T-helper 17 cell (primary cell): ENCODE measurements around the gene THRAP3. TPM values are rescaled to one million over a fixed set of nuclear protein-coding genes. Genes with fewer than 3 reads are reported as not detected.
"Not testable (repeated sequence)": the region's sequence is repeated elsewhere in the genome, so short reads cannot be mapped to it uniquely, and the experiment has no call there.

Experiments used
- ATAC-seq: fragments of 150-1000 bp; cut with Tn5 transposase; 2 replicates; pipeline ENCODE4 v1.10.0; 2021; ENCODE audit warnings: mild to moderate bottlenecking, moderate library complexity
- DNase-seq, 3 donors: peaks; one replicate each; pipeline versions ENCODE4 v3.0.0 to v3.0.0-alpha.2; 2020 to 2021
- H3K9me3 ChIP-seq: one replicate; pipeline ENCODE4 v1.7.0; 2013; ENCODE audit warnings: low read length, mild to moderate bottlenecking; ENCODE audit not compliant: control insufficient read depth, poor library complexity, severe bottlenecking
- H3K27ac Mint-ChIP-seq: one replicate; pipeline ENCODE4 v1.8.0; 2022; ENCODE audit warnings: mild to moderate bottlenecking, moderate library complexity, mixed read lengths
- H3K27me3 Mint-ChIP-seq: one replicate; pipeline ENCODE4 v1.8.0; 2022; ENCODE audit warnings: mixed read lengths
- H3K36me3 Mint-ChIP-seq: one replicate; pipeline ENCODE4 v1.8.0; 2022; ENCODE audit warnings: low read depth, mixed read lengths
- H3K4me1 Mint-ChIP-seq: one replicate; pipeline ENCODE4 v1.8.0; 2022; ENCODE audit warnings: mild to moderate bottlenecking, mixed read lengths
- H3K4me3 Mint-ChIP-seq: one replicate; pipeline ENCODE4 v1.8.0; 2022; ENCODE audit warnings: mild to moderate bottlenecking, moderate library complexity, mixed read lengths
- total RNA-seq, 4 donors: library from RNA in 2 of 4; stranded (reverse) in 2 of 4; gene quantifications; one replicate each; pipeline ENCODE4 v1.2.3 and lab custom pipeline; 2022 to 2026

THRAP3 gene
- total RNA-seq, 2 donors from 2014 or later = 74.5 to 76.3 TPM

DNA sequence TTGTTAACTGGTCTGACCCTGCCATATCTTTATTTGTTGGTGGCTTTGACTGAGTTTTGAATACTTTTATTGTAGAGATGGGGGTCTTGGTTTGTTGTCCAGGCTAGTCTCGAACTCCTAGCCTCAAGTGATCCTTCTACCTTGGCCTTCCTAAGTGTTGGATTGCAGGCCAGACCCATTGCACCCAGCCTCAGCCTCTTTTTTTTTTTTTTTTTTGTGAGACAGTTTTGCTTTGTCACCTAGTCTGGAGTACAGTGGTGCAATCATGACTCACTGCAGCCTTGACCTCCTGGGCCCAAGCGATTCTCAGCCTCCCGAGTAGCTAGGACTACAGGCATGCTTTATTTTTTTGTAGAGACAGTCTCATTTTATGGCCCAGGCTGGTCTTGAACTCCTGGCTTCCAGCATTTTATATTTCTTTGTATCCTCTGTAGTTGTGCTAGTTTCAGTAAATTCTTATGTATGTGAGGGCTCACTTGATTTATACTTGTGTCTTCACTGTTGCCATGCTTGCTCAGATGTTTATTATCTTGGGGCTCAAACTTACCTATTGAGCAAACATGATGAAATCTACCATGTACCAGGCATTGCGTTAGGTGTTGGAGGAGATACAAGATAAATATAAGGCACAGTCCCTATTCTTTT, 24.1 kb downstream of the THRAP3 start:
- no peaks in the 10 kb centered on the region for H3K9me3 ChIP-seq
- H3K27ac Mint-ChIP-seq = peak overlapping the region; percentile 78
- no peaks in the 10 kb centered on the region for H3K27me3 Mint-ChIP-seq
- peaks cover 30% of the 10 kb centered on the region for H3K4me1 Mint-ChIP-seq
- ATAC-seq = peak; percentile 23
- DNase-seq = no peak
- H3K36me3 Mint-ChIP-seq = peaks cover 2% of the 10 kb centered on the region
- peak overlapping the region; percentile 12 for H3K4me3 Mint-ChIP-seq

DNA sequence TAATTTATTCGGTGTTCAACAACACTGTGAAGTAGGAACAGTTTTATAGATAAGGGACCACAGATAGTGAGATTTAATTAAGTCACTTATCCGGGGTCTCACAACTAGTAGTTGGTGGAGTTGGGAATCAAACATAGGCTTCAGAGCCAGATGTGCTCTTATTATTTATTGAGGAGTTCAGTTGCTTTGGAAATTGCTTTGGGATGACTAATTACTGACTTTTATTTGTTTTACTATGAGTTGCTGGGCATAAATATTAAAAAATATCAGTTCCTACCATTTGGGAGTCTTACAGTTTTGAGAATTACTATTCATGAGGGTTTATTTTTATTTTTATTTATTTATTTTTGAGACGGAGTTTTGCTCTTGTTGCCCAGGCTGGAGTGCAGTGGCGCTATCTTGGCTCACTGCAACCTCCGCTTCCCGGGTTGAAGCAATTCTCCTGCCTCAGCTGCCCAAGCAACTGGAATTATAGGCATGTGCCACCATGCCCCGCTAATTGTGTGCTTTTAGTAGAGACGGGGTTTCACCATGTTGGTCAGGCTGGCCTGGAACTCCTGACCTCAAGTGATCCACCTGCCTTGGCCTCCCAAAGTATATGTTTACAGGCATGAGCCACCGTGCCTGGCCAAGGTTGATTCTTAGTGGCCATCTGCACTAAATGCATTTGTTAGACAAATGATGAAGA, 27.7 kb downstream of the THRAP3 start:
- no peaks in the 10 kb centered on the region for H3K9me3 ChIP-seq
- no peaks in the 10 kb centered on the region for H3K27me3 Mint-ChIP-seq
- DNase-seq (no peak), ATAC-seq (no peak)
- H3K36me3 Mint-ChIP-seq = no peaks in the 10 kb centered on the region
- H3K27ac Mint-ChIP-seq = no peak overlapping the region
- peaks cover 22% of the 10 kb centered on the region for H3K4me1 Mint-ChIP-seq
- H3K4me3 Mint-ChIP-seq = no peak overlapping the region

DNA sequence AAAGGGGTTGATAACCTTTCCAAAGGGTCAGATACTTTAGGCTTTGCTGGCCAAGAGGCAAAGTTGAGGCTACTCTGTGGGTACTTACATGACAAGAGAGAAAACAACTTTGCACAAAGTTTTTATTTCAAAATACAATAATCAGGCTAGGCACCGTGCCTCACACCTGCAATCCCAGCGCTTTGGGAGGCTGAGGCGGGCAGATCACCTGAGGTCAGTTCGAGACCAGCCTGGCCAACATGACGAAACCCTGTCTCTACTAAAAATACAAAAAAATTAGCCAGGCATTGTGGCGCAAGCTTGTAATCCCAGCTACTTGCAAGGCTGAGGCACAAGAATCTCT, 28.2 kb downstream of the THRAP3 start:
- not testable (repeated sequence) for H3K27ac Mint-ChIP-seq, ATAC-seq

DNA sequence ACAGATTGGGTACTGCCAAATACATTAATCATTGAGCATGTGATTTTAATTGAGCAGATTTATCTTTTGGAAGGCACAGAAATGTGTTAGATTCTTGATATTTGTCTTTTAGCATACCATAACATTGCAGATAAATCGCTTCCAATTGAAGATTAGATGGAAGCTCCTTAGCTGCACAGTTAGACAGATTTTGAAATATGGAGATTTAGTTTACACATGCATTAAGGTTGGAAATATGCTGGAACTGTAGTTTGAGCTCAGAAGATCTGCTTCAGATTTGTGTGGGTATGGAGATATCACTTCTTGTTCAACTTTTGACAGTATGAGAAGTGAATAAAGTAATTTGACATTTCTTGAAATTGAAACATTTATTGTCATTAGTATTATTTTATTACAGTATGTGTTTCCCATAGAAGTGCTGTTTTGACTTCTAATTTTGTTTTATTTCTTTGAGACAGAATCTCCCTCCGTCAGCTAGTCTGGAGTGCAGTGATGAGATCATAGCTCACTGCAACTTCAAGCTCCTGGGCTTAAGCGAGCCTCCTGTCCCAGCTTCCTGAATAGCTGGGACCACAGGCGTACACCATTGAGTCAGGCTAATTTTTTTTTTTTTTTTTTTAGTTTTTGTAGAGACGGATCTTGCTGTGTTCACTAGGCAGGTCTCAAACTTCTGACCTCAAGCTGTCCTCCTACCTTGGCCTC, 29.1 kb downstream of the THRAP3 start:
- ATAC-seq (no peak), DNase-seq (no peak)
- no peak overlapping the region for H3K4me3 Mint-ChIP-seq
- H3K27me3 Mint-ChIP-seq = no peaks in the 10 kb centered on the region
- peak overlapping the region; percentile 19 for H3K27ac Mint-ChIP-seq
- no peaks in the 10 kb centered on the region for H3K36me3 Mint-ChIP-seq
- H3K9me3 ChIP-seq = no peaks in the 10 kb centered on the region
- H3K4me1 Mint-ChIP-seq = peaks cover 33% of the 10 kb centered on the region

More for the DNA sequence above, 28.2 kb downstream of the THRAP3 start:
- H3K36me3 Mint-ChIP-seq, H3K9me3 ChIP-seq, H3K27me3 Mint-ChIP-seq, H3K4me3 Mint-ChIP-seq, DNase-seq: not testable (repeated sequence)
- H3K4me1 Mint-ChIP-seq = peaks cover 27% of the 10 kb centered on the region

DNA sequence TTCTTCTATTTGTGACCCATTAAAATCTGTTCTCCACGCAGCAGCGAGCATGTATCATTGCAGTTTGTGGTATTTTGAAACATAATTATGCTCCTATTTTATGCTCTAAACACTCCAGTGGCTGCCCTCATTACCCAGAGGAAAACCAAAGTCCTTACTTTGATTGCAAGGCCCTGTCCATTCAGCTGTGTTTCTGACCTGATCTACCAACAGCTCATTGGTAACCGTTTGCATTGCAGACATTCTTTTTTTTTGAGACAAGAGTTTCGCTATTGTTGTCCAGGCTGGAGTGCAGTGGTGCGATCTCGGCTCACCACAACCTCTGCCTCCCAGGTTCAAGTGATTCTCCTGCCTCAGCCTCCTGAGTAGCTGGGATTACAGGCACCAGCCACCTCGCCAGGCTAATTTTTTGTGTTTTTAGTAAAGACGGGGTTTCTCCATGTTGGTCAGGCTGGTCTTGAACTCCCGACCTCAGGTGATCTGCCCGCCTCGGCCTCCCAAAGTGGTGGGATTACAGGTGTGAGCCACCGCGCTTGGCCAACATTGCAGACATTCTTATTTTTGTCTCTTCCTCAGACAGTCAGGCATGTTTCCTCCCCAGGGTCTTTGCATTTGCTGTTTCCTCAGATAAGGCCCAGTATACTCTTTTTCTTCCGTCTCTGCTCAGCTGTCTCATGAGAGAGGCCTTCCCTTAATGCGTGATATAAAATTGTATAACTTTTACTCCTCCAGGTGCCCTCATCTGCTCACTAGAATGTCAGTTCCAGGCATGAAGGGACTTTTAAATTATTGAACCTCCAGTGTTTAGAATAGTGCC, 32.5 kb downstream of the THRAP3 start:
- H3K36me3 Mint-ChIP-seq = no peaks in the 10 kb centered on the region

DNA sequence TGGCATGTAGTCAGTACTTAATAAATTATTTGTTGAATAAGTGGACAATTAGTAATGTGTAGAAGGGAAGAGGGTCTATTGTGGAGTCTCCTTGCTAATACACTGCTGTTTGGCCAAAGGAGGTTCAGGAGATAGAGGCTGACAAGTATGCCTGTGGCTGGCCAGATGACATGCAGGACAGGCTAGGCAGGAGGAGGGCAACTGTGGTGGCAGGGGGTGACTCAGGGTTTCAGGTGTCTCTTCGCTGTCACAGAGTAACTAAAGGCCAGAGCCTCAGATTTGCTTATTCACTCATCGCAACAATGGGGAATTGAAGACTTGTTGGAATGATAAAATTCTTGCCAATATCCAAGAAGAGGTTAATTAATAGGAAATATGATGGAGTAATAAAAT, 33.1 kb downstream of the THRAP3 start:
- peak overlapping the region; percentile 53 for H3K4me3 Mint-ChIP-seq
- H3K9me3 ChIP-seq = no peaks in the 10 kb centered on the region
- peak overlapping the region; percentile 82 for H3K27ac Mint-ChIP-seq
- ATAC-seq (no peak), DNase-seq (no peak)
- H3K4me1 Mint-ChIP-seq = peaks cover 21% of the 10 kb centered on the region
- H3K27me3 Mint-ChIP-seq = no peaks in the 10 kb centered on the region
- no peaks in the 10 kb centered on the region for H3K36me3 Mint-ChIP-seq

More for the DNA sequence above, 32.5 kb downstream of the THRAP3 start:
- H3K27ac Mint-ChIP-seq = peak overlapping the region; percentile 82
- H3K27me3 Mint-ChIP-seq = no peaks in the 10 kb centered on the region
- ATAC-seq = no peak
- no peak for DNase-seq
- peak overlapping the region; percentile 53 for H3K4me3 Mint-ChIP-seq
- H3K4me1 Mint-ChIP-seq = peaks cover 21% of the 10 kb centered on the region
- no peaks in the 10 kb centered on the region for H3K9me3 ChIP-seq

DNA sequence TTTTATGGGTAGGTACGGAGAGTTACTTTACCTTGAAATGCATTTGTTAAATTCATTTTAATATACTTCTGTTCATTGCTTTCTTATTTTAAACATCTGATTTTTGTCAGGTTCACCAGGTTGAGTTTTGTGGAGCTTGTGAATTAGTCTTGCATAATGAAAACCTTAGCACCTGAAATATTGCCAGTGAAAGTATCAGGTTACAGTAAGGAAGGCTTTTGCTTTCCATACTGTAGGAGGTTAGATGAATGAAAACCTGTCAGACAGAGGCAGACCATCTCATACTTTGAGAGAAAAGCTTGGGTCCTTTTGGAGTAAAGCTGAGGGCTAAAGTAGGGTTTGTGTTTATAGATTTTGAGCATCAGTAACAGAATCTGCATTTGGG, 34.7 kb downstream of the THRAP3 start:
- no peak overlapping the region for H3K4me3 Mint-ChIP-seq
- no peaks in the 10 kb centered on the region for H3K27me3 Mint-ChIP-seq
- DNase-seq (no peak), ATAC-seq (no peak)
- no peak overlapping the region for H3K27ac Mint-ChIP-seq
- H3K4me1 Mint-ChIP-seq = peaks cover 19% of the 10 kb centered on the region
- H3K9me3 ChIP-seq = no peaks in the 10 kb centered on the region
- no peaks in the 10 kb centered on the region for H3K36me3 Mint-ChIP-seq

DNA sequence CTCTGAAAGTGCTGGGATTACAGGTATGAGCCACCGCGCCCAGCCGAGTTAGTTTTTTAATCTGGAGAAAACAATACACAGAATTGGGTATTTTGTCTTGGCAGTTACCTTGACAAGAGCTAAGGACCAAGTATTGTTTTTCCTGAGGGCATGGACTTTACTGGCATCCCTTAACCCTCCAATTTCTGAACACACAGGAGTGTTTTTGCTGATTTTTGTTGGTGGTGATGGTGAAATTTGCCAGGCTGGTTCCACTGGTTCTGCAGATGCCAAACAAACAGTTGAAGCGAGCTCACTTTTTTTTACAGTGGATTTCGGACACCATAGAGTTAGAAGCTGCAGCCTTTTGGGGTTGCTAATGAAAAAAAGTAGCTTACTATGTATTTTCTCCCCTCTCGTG, 44.7 kb downstream of the THRAP3 start:
- H3K4me1 Mint-ChIP-seq = peaks cover 13% of the 10 kb centered on the region
- H3K9me3 ChIP-seq = no peaks in the 10 kb centered on the region
- no peak for DNase-seq
- no peaks in the 10 kb centered on the region for H3K27me3 Mint-ChIP-seq
- H3K36me3 Mint-ChIP-seq = peaks cover 2% of the 10 kb centered on the region
- no peak overlapping the region for H3K27ac Mint-ChIP-seq
- no peak for ATAC-seq
- H3K4me3 Mint-ChIP-seq = no peak overlapping the region

DNA sequence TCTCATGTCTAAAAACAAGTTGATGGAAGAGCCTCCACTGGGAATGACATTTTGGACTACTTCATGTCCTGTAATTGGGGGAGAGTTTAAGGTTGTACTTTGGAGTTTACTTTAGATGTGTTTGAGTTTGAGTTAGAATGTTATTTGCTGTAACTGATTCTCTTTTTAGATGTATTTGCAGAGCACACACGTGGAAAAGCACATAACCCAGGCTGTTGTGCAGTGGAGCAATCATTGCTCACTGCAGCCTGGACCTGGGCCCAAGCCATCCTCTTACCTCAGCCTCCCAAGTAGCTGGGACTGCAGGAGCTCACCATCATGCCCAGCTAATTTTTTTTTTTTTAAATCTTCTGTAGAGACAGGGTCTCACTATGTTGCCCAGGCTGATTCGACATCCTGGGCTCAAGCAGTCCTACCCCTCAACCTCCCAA, 45.2 kb downstream of the THRAP3 start:
- ATAC-seq (no peak), DNase-seq (no peak)
- no peak overlapping the region for H3K4me3 Mint-ChIP-seq
- H3K27ac Mint-ChIP-seq = no peak overlapping the region
- no peaks in the 10 kb centered on the region for H3K9me3 ChIP-seq
- H3K4me1 Mint-ChIP-seq = peaks cover 8% of the 10 kb centered on the region
- peaks cover 2% of the 10 kb centered on the region for H3K36me3 Mint-ChIP-seq
- H3K27me3 Mint-ChIP-seq = no peaks in the 10 kb centered on the region

DNA sequence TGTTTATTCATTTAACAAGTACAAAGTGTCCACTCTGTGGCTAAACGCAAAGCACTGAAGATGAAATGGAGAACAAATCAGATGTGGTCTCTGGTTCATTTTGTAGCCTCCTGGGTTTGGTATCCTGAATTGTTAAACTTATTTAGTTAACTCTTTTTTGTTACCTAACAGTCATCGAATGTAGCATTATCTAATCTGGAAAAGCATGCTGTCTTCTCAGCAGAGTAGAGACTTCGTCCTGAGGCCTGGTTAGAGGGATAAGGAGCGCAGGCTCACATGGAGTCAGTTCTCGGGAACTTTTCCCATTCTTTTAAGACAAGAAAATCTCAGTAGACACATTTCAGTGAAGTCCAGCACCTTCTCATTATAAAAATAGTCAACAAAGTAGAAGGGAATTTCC, 48.8 kb downstream of the THRAP3 start:
- Mint-ChIP-seq H3K36me3 (peaks cover 2% of the 10 kb centered on the region), H3K27ac (peak overlapping the region; percentile 56), H3K27me3 (no peaks in the 10 kb centered on the region), H3K4me3 (no peak overlapping the region), H3K4me1 (peaks cover 10% of the 10 kb centered on the region)
- ATAC-seq (no peak), DNase-seq (no peak)
- no peaks in the 10 kb centered on the region for H3K9me3 ChIP-seq

DNA sequence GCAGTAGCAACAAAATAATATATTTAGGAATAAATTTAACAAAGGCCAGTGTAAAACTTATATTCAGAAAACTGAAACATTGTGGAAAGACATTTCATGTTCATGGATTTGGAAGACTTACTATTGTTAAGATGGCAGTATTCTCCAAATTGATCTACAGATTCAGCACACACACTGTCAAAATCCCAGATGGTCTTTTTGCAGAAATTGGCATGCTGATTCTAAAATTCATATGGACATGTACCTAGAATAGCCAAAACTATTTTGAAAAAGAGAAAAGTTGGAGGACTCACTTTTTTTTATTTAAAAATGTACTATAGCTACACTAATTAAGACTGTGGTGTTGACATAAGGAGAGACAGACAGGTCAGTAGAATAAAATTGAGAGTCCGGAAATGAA, 50.0 kb downstream of the THRAP3 start:
- peak overlapping the region; percentile 56 for H3K27ac Mint-ChIP-seq
- DNase-seq (no peak), ATAC-seq (no peak)
- no peaks in the 10 kb centered on the region for H3K9me3 ChIP-seq
- H3K27me3 Mint-ChIP-seq = no peaks in the 10 kb centered on the region
- no peak overlapping the region for H3K4me3 Mint-ChIP-seq
- peaks cover 10% of the 10 kb centered on the region for H3K4me1 Mint-ChIP-seq
- H3K36me3 Mint-ChIP-seq = peaks cover 2% of the 10 kb centered on the region

DNA sequence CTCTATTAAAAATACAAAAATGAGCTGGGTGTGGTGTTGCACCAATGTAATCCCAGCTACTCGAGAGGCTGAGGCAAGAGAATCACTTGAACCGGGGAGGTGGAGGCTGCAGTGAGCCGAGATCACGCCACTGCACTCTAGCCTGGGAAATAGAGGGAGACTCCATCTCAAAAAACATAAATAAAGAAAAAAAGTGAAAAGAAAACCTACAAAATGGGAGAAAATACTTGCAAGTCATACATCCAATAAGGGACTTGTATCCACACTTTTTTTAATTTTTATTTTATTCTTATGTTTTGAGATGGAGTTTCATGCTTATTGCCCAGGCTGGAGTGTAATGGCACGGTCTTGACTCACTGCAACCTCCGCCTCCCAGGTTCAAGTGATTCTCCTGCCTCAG, 52.4 kb downstream of the THRAP3 start:
- Mint-ChIP-seq H3K4me3 (no peak overlapping the region), H3K36me3 (no peaks in the 10 kb centered on the region), H3K27ac (peak overlapping the region; percentile 89), H3K4me1 (peaks cover 16% of the 10 kb centered on the region), H3K27me3 (no peaks in the 10 kb centered on the region)
- no peaks in the 10 kb centered on the region for H3K9me3 ChIP-seq
- DNase-seq = no peak
- ATAC-seq = no peak
